HPDE6-E6E7 (cell line): ENCODE data around the gene STOML3.

Source experiments
- DNase-seq: peaks from one replicate; pipeline ENCODE4 v3.0.0; 2011; ENCODE audit warnings: missing footprints; ENCODE audit errors: extremely low spot score

The STOML3 gene

DNA sequence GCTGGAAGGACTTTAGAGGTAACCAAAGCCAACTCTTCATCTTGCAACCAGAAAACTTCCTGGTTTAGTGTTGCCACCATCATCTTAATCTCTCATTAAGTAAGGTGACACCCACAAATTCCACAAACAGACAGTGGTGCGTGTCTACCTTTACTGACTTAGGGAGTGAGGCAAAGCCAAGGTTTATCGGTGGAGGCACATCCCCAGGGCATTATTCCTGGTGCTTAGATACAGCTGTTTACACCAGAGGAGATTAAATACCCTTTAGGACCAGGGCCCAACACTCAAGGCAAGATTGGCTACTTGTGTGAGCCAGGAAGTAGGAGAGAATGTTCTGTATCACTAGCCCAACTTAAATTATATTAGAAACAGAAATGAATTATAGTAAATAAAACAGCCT lies 9.5 kb downstream of the STOML3 start:
- DNase-seq: no peak

DNA sequence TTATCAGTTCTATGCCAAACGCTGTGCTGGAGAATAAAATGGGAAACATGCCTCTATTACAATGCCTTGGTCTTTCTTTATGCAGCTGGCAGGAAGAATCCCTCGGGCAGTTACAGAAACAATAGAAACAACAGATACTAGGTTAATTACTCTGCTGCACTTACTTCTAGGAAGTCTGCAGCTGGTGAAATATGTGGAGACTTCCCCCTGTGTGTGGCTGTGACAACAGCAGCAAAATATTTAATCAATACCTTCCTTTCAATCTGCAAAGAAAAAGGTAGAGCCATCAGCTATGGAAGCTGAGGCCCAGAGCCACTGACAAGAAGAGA lies 9.9 kb downstream of the STOML3 start:
- no peak for DNase-seq

DNA sequence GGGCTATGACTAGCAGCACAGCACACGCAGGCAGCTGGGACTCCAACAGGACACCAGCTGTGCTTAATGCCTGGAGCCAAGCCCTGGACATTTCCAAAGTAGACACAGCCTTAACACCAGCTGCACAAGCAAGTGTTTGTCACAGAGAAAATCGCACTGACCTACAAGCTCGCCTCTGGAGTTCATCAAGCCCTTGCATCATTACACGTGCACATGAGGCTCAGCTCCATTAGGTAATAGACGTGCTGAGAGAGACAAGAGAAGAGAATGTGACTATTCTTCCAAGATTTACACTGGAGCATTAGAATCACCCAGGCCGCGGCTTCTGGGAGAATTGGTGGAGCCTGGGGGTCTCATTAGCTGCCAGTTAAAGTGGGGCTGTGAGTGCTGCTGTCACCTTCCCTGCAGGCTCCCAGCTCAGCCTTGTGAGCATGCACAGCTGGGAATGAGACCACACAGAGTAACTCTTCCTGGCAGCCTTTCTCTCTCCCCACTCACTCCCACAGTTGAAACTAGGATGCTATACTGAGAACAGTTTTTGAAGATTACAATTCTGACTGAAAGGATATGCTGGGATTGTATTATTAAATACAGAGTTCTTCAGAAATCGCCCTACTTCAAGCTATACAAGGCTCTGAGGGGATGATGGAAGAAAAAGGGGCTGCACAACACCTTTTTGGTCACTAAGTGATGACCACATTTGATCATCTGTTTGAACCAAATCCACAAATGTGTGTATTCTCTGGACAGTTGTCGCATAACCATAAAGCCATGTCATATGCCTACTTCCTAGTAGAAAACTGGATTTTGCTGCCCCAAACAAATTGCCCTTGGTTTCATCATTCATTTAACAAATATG lies 10.5 kb downstream of the STOML3 start:
- DNase-seq: no peak

DNA sequence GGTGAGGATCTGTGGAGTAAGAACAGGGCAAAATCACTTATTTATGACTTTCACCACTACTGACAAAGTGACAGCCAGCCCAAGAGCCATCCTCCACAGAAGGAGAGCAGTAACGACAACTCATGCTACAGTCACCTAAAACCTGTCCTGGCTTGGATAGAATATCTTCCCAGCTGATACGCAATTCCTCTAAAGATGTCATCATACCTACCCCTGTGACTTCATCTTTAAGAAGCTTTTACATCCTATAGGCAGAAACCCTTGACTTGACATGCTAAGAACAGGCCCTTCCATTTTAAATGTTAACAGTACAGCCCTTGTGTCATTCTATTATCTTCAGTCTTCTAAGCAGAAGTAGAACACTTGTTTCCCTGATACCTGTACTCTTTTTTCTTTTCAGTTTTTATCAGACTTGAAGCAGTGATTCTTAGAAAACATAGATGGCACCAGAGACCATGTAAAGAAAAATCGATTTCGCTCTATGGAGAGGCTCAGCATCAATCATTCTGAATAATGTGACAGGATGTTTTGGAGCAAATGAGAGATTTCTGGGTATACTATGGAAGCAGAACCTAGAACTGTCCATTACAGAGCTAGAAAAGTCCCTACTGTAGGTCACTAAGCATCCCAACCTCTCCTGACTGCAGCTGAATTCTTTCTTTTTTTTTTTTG lies 20.1 kb downstream of the STOML3 start:
- DNase-seq: no peak

DNA sequence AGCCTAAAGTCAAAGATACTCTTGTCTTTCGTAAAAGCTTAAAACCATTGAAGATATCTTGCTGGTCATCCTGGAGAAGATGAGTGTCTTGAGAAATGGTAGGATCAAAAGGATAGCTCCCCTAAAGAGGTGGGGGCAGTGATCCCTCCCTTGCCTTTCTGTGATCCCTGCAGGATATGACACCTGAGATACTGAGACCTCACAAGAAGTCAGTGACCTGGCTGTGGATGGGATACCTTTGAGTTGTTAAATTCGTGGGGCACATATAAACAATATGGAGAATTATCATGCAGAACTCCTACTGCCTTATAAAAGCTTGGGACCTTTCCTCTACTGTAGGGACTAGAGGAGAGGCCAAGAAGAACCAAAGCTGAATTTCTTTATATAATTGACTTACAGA lies 21.4 kb downstream of the STOML3 start:
- no peak for DNase-seq

DNA sequence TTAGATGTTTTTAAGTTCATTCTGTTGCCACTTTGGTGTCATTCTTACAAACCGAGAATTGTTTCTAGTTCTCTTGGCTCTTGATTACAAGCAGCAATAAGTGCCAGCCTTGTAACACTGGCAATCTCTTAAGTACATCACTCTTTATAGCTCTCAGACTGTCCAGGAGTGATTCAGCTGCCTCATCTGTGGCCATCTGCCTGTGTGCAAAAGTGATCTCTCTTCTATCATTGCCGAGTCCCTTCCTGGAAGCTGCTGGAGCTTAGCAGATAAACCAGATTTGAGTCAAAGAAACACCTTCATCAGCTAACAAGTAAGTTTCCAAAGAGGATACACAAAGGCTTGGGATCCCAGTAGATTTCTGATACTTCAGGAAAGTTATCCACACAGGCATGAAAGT lies 23.2 kb downstream of the STOML3 start:
- no peak for DNase-seq

DNA sequence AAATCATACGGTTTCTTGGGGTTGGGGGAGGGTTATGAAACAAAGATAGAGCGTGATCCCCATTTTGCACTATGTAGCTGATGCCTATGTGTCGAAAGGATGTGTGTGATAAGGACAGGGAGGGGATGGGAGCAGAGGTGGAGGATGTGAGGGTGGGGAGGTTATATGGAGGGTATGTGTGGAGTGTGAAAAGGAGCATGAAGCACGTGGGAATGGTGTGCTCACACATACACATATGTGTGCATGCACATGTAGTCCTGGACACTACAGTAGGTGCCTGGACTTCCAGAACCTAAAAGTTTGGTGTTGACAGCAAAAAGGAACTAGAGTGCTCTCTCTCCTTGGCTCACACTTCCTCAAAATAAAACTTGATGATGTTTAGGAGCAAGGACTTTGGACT lies 25.4 kb downstream of the STOML3 start:
- DNase-seq: no peak

DNA sequence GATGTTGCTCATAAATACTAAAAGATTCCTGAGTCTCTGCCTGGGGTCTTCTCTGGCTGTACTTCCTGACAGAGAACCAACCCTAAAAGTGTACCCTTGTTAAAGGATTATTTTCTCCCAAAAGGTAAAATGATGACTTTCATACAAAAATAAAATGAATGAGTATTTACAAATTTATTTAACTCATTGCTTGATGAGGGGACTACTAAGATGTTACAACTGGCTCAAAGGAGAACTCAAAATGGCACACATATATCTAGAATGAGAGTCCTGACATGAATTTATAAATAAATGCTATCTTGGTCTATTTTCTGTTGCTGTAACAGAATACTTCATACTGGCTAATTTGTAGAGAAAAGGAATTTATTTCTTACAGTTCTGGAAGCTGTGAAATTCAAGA lies 30.5 kb downstream of the STOML3 start:
- no peak for DNase-seq

DNA sequence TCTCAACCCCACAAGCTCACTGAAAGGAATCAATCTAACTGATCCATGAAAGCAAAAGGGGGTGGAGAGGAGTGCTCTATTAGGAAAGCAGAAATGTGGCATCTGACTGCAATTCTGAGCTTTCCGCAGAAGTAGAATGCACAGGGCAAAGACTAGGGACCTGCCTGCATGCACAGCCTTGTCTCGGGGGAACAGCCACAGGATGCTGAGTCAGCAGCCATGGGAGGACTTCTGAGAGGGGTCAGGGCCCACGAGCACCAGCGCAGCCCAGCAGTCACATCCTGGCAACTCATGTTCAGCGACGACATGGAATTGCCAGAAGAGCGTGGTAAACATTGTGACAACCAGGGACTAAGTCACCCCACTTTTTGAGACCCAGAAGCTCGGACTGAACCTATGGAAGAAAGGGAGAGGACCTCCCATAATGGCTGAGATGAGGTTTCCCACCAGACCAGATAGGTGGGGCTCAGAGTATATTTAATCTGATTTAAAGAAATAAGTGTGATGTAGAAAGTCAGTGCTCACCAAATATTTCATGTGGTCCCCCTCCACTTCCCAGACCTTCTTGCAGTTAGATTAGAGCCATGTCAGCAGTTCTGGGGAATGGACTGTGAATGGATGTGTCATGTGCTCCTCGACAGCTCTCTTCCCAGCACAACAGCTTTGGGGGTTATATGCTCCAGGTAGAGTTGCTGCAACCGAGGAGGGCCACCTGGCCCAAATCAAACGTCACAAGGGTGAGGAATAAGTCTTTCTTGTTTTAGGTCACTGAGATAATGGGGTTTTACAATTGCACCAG lies 32.6 kb downstream of the STOML3 start:
- no peak for DNase-seq

DNA sequence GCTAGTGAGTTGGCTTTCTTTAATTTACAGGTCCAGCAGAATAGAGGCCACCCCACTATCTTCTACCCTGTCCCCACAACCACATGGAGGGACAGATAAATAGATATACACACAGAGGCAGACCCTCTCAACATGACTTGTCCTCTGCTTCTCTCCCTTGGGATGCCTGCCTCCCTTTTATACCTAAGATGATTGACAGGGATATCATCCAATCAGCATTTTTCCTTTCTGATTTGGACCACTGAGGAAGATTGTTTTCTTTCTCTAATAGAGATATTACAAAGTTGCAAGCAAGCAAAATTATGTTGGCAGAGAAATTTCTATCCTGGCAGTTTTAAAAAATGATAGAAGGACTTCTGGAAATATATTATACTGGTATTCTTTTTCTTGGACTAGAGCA lies 35.8 kb downstream of the STOML3 start:
- DNase-seq: no peak

DNA sequence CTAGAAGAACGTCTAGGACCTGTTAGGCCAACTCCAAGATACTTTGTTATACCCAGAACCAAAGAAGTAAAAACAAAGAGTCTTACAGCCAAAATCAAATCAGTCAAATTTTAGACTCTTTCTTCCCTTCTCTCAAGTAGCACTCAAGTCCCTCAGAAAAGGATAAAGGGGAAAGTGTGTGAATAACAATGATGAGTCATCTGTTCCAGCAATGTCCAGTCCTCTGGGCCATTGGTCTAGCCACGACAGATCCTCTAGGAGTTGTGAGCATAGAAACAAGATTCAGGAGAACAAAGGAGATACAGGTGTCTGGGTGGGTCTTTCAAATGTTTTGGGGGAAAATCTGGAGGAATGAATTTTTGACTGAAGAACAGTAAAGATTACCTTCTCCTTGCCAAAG lies 36.3 kb downstream of the STOML3 start:
- DNase-seq: no peak

DNA sequence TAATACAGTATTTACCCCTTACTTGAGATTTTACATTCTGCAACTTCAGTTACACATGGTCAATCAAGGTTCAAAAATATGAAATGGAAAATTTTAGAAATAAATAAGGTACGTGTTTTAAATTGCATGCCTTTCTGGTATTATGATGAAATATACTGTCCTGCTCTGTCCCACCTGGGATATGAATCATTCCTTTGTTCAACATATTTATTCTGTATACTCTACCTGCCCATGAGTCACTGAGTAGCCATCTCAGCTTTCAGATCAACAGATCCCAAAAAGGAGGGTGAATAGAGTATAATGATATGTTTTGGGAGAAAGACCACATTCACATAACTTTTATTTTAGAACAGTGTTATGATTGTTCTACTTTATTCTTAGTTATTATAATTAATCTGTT lies 37.8 kb downstream of the STOML3 start:
- DNase-seq: peak; percentile 35

DNA sequence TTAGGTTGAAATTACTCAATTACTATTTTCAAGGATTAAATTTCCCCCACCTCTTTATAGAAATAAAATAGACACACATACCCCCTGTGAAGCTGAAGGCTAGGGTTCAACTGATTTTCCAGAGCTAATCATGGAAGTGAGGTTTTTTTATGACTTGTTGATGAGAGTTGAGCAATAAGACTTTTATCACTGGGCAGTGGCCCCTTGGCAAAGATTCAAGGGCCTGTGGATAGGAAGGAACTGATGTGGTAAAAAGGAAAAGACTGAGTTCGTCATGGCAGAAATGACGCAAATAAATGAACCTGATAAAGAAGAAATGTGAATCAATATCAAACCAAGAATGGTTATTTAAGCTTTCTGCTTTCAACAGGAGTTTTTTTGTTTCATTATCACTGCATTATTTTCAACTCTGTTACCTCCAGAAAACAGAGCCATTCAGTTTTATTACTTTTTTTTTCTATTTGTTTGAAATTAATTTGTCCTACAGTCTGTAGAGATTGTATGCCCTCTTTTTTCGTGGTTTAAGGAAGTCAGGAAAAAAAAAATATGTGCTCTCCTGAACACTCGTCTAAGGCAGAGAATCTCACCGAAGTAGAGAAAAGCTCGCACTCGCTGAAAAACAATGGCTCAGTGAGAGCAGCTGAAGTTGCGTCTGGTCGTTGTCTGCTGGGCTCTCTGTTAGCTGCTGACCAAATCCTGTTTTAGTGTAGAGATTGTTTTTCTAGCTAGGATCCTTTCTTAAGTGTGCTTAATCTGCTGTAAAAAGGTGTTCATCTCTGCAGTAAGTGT lies 38.9 kb downstream of the STOML3 start:
- DNase-seq: no peak

DNA sequence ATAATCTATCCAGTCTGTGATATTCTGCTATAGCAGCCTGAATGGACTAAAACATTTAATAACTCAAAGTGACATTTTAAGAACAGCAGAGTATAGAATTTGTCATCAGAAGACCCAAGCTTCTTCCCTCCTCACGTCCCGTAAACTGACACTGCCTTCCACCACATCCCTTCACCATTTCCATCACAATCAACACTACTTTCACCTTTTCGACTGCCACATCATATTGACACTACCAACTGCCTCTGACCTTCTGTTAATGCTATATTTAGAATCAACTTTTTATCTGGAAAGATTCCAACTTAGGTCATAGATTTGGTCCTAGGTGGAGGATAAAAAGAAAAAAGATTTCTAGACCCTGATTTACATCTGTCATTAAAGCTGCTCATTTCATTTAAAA lies 39.6 kb downstream of the STOML3 start:
- DNase-seq: no peak

DNA sequence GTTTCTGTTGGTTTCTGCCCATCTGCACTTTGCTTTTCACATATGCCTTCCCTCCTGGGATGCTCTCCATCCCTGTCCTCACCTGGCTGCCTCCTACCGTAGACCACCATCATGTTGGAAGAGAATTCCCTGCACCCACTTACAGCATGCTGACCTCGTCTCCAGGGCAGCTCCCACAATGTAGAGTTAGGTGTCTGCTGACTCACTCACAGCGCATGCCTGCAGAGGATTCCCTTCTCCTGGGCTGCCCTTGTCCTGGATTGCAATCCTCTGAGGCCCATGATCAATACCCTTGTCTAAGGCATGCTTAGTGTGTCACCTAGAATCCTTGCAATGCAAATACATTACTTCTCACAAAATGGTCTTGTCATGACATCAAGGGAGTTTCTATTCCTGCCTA lies 43.6 kb downstream of the STOML3 start:
- DNase-seq: no peak

DNA sequence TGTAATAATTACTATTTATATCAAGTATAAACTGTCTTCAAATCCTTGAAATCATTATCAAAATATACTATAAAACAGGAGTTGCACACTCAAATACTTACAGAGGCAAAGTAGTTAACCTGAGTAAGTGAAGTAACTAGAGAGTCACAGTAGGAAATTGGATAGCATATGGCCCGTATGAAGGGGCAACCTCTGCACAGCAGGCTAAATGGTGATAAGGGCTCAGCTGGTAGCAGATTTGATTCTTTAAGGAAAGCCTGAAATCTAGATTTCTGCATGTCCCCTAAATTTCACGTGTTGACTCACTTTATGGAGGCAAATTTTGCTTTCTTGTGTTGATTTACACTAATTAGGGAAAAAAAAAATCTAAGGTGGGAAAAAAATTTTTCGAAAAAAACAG lies 46.4 kb downstream of the STOML3 start:
- no peak for DNase-seq

DNA sequence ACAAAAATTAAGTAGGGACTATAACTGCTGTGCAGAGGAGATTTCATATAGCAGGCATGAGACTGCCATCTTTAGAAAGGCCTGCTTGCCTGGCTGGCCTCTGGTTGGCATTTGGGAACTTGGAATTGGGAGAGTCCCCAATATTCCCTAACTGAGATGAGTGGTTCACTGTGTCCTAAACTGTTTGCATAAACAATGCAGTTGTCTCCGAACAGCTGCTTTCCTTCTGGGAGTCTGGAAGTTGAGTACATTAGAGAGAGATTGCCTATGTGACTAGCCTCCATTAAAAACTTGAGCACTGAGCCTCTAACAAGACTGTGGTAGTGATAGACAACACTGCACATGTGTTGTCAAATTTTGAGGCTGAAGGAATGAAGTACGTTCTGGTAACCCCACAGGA lies 47.4 kb downstream of the STOML3 start:
- no peak for DNase-seq

DNA sequence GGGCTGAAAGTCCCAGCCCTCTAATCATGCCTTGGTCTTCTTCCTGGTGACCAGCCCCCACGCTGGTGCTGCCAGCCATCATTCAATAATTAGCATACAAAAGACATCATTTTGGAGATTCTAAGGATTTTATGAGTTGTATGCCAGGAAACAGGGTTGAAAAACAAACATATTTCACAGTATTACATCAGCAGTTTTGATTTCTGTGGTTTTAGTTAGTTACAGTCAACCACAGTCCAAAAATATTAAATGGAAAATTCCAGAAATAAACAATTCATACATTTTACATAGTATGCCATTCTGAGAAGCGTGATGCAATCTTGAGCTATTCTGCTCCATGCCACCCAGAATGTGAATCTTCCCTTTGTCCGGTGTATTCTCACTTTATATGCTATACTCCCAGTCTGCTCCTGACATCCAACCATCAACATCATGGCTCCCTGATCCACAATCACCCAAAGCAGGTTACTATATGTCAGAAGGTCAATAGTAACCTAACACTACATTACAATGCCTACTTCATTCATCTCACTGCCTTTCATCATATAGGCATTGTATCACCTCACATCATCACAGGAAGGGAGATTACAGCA lies 49.2 kb downstream of the STOML3 start:
- DNase-seq: no peak

DNA sequence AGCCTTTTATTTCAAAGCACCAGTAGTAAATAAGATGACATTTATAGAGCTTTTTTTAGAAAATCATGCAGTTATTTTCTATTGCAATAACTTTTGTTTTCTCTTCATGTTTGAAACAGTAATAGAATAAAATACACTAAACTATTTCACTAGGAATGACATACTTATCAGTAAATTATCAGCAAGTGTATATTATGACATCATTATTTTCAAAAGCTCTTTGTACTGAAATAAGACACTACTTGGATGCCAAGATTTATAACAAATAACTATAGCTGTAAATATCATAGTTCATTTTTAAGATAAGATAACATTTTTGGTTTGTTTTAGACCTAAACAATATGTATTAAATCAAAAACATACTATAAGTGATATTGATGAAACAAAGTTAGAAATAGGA lies 56.8 kb downstream of the STOML3 start:
- DNase-seq: no peak

DNA sequence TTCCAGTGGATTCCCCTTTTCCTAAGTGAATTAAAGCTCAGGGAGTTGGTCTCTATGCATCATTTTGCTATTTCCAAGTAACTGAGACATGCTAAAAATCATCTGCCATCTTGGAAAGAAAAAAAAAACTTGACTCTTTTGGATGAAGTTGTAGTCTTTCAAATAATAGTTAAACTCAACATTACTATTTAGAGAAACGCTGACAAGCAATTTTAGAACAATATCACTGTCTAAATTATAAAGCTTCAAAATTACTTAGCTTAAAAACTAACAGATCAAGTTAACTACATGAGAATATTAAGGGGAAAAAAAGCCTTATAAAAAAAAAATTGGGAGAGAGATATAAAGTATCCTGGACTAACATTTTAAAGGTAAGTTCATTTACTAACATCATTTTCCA lies 68.5 kb downstream of the STOML3 start:
- DNase-seq: no peak

DNA sequence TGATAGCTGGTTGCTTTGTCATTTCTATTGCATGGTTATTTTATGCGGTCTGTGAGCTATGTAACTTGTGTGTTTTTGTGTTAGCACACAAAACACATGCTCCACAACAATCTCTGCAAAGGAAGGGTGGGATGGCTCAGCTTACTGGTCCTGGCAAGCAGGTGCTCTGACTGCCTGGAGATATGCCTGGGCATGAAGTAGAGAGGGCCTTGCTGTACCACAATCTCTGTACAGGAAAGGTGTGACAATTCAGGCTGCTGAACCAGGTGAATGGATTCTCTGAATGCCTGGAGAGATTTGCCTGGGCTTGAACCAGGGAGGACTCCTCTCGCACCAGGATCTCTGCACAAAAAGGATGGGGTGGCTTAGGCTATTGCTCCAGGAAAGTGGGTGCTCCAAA lies 69.5 kb downstream of the STOML3 start:
- no peak for DNase-seq
